ENCODE measurements around the gene OGFR. TPM values are rescaled to one million over a fixed set of nuclear protein-coding genes. Genes with fewer than 3 reads are reported as not detected.

OGFR gene, protein sequence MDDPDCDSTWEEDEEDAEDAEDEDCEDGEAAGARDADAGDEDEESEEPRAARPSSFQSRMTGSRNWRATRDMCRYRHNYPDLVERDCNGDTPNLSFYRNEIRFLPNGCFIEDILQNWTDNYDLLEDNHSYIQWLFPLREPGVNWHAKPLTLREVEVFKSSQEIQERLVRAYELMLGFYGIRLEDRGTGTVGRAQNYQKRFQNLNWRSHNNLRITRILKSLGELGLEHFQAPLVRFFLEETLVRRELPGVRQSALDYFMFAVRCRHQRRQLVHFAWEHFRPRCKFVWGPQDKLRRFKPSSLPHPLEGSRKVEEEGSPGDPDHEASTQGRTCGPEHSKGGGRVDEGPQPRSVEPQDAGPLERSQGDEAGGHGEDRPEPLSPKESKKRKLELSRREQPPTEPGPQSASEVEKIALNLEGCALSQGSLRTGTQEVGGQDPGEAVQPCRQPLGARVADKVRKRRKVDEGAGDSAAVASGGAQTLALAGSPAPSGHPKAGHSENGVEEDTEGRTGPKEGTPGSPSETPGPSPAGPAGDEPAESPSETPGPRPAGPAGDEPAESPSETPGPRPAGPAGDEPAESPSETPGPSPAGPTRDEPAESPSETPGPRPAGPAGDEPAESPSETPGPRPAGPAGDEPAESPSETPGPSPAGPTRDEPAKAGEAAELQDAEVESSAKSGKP
- total RNA-seq = 51.5 TPM

DNA sequence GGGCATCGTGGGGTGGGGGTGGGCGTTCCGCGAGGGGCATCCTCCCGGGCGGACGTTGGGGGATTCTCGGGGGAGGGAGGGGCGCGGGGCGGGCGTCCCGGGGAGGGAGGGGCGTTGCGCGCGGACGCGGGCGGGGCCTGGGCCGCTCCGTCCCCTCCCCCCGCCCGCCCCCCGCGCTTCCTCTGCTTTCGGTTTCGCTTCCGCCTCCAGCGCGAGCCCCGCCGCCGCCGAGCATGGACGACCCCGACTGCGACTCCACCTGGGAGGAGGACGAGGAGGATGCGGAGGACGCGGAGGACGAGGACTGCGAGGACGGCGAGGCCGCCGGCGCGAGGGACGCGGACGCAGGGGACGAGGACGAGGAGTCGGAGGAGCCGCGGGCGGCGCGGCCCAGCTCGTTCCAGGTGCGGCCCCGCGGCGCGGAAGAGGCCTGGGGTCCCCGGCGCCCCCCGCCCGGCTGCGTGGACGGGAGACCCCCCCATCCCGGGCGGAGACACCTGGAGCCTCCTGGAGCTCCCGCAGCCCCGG, at the start of gene OGFR:
OGFR (plus strand) TSS at position 209 of the 528 bp plus-strand sequence; CDS start at position 234, 25 bp downstream.
- Histone ChIP-seq H3K4me3 (ENCODE audit: low read length) (peak within 1 kb of the TSS; percentile 73), H3K27me3 (ENCODE audit: insufficient read depth, low read length) (no peaks in the 10 kb centered on the region), H3K4me1 (ENCODE audit: insufficient read depth, low read length) (peaks cover 54% of the 10 kb centered on the region), H3K9me3 (ENCODE audit: low read depth, low read length) (no peaks in the 10 kb centered on the region)

DNA sequence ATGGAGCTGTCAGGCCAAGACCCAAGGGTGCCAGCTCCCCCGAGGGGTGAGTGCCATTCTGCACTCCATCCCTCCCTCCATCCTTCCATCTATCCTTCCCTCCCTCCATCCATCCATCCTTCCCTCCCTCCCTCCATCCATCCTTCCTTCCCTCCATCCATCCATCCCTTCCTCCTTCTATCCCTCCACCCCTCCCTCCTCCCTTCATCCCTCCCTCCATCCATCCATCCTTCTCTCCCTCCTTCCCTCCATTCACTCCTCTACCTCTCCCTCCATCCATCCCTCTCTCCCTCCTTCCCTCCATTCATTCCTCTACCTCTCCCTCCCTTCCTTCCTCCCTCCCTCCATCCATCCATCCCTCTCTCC, 49.7 kb upstream of the OGFR start:
- Histone ChIP-seq H3K27me3 (ENCODE audit: insufficient read depth, low read length) (no peaks in the 10 kb centered on the region), H3K4me1 (ENCODE audit: insufficient read depth, low read length) (peaks cover 4% of the 10 kb centered on the region), H3K9me3 (ENCODE audit: low read depth, low read length) (no peaks in the 10 kb centered on the region), H3K4me3 (ENCODE audit: low read length) (no peak overlapping the region)

DNA sequence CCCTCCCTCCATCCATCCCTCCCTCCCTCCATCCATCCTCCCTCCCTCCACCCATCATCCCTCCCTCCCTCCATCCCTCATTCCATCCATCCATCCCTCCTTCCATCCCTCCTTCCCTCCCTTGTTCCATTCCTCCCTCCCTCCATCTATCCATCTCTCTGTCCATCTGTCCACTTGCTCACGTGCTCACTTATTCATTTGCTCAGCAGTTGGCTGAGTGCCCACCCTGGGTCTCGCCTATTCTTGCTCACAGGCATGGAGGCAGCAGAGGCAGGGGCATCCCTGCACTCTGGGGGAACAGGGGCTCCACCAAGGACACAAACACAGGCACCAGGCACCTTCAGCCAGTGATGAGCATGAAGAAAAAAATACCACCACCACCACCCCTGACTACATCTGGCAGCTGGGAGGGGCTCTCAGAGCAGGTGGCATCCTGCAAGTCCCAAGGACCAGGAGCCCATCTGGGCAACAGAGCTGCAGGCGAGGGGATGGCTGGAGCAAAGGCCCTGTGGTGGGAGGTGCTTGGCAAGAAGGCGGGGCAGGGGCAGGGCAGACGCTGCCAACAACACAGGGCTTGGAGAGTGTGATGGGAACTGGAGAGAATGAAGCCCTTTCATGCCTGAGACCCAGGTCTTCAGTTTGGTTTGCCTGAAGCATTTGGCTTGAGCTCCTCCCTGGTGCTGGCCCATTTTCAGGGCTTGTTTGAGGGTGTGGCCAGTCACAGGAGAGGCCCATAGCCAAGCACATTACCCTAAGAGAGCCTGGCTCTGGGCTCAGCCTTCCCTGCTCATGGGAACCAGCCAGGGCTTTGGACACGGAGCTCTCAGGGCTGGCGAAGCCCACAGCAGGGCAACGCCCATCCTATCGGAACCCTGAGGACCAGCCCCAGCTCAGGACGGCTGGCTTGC, 48.6 kb upstream of the OGFR start:
- H3K4me3 ChIP-seq (ENCODE audit: low read length) = no peak overlapping the region
- H3K9me3 ChIP-seq (ENCODE audit: low read depth, low read length) = no peaks in the 10 kb centered on the region
- H3K4me1 ChIP-seq (ENCODE audit: insufficient read depth, low read length) = peaks cover 4% of the 10 kb centered on the region
- H3K27me3 ChIP-seq (ENCODE audit: insufficient read depth, low read length) = no peaks in the 10 kb centered on the region

DNA sequence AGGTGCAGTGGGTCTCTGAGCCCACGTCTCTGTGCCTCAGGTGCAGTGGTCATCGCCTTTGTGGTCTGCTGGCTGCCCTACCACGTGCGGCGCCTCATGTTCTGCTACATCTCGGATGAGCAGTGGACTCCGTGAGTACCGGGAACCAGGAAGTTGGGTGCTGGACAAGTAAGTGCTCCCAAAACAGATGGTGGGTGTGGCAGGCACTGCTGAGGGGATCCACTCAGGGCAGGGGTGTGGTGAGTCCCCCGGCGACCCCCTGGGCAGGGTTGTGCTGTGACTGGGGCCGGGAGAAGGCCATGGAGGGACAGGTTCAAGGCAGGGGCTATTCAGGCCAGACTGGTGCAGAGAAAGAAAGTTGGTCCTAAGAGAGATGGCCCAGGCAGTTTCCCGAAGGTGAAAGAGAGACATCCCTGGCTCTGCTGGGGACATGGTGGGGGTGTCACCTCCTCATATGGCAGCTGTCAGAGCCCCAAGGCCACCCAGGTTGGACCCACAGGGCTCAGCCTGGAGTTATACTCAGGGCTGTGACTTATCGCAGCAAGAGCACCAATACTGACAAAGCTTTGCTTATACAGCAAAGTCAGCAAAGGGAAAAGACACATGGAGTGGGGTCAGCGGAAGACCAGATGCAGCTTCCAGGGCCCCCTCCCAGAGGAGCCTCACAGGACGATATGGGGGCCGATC, 46.3 kb upstream of the OGFR start:
- H3K9me3 ChIP-seq (ENCODE audit: low read depth, low read length) = no peaks in the 10 kb centered on the region
- no peak overlapping the region for H3K4me3 ChIP-seq (ENCODE audit: low read length)
- H3K4me1 ChIP-seq (ENCODE audit: insufficient read depth, low read length) = no peaks in the 10 kb centered on the region
- no peaks in the 10 kb centered on the region for H3K27me3 ChIP-seq (ENCODE audit: insufficient read depth, low read length)

DNA sequence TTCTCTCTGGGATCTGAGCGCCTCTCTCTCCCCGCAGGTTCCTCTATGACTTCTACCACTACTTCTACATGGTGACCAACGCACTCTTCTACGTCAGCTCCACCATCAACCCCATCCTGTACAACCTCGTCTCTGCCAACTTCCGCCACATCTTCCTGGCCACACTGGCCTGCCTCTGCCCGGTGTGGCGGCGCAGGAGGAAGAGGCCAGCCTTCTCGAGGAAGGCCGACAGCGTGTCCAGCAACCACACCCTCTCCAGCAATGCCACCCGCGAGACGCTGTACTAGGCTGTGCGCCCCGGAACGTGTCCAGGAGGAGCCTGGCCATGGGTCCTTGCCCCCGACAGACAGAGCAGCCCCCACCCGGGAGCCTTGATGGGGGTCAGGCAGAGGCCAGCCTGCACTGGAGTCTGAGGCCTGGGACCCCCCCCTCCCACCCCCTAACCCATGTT, 44.6 kb upstream of the OGFR start:
- no peaks in the 10 kb centered on the region for H3K27me3 ChIP-seq (ENCODE audit: insufficient read depth, low read length)
- H3K4me3 ChIP-seq (ENCODE audit: low read length) = no peak overlapping the region
- no peaks in the 10 kb centered on the region for H3K4me1 ChIP-seq (ENCODE audit: insufficient read depth, low read length)
- H3K9me3 ChIP-seq (ENCODE audit: low read depth, low read length) = no peaks in the 10 kb centered on the region

DNA sequence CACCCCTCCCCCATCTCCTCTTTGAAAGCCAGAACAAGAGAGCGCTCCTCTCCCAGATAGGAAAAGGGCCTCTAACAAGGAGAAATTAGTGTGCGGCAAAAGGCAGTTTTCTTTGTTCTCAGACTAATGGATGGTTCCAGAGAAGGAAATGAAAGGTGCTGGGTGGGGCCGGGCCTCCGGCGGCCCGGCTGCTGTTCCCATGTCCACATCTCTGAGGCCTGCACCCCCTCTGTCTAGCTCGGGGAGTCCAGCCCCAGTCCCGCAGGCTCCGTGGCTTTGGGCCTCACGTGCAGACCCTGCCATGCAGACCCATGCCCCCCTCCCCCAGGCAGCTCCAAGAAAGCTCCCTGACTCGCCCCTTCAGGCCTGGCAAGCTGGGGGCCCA, 44.2 kb upstream of the OGFR start:
- no peaks in the 10 kb centered on the region for H3K4me1 ChIP-seq (ENCODE audit: insufficient read depth, low read length)
- H3K27me3 ChIP-seq (ENCODE audit: insufficient read depth, low read length) = no peaks in the 10 kb centered on the region
- no peaks in the 10 kb centered on the region for H3K9me3 ChIP-seq (ENCODE audit: low read depth, low read length)
- H3K4me3 ChIP-seq (ENCODE audit: low read length) = no peak overlapping the region

DNA sequence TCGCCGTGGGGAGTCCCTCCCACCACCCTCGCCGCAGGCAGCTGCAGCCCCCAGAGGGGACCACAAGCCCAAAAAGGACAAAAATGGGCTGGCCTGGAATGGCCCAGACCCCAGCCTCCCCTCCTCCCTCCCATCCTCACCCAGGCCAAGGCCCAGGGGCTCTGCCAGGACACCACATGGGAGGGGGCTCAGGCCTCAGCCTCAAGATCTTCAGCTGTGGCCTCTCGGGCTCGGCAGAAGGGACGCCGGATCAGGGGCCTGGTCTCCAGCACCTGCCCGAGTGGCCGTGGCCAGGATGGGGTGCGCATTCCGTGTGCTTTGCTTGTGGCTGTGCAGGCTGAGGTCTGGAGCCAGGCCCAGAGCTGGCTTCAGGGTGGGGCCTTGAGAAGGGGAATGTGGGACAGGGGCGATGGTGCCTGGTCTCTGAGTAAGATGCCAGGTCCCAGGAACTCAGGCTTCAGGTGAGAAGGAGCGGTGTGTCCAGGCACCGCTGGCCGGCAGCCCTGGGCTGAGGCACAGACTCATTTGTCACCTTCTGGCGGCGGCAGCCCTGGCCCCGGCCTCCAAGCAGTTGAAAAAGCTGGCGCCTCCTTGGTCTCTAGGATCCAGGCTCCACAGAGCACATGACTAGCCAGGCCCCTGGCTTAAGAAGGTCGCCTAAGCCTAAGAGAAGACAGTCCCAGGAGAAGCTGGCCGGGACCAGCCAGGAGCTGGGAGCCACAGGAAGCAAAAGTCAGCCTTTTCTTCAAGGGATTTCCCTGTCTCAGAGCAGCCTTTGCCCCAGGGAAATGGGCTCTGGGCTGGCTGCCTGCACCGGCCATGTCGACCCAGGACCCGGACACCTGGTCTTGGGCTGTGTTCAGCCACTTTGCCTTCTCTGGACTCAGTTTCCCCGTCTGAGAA, 43.5 kb upstream of the OGFR start:
- H3K4me3 ChIP-seq (ENCODE audit: low read length) = no peak overlapping the region
- no peaks in the 10 kb centered on the region for H3K27me3 ChIP-seq (ENCODE audit: insufficient read depth, low read length)
- no peaks in the 10 kb centered on the region for H3K9me3 ChIP-seq (ENCODE audit: low read depth, low read length)

DNA sequence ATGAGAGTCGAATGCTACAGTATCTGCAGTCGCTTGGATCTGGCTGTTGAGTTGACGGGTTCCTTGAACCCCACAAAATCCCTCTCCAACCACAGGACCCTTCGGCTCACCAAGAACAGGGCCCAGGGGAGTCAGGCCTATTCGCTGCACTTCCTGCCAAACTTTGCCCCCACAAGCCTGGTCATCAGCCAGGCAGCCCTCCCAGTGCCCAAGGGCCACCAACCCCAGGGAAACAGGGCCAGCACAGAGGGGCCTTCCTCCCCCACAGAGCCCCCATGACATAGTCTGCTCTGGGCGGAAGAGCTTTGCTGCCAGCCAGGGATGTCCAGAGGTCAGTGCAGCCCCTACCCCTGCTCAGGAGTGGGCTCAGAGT, 42.9 kb upstream of the OGFR start:
- Histone ChIP-seq H3K4me3 (ENCODE audit: low read length) (no peak overlapping the region), H3K4me1 (ENCODE audit: insufficient read depth, low read length) (no peaks in the 10 kb centered on the region)

More for the DNA sequence above, 43.5 kb upstream of the OGFR start:
- H3K4me1 ChIP-seq (ENCODE audit: insufficient read depth, low read length) = no peaks in the 10 kb centered on the region

DNA sequence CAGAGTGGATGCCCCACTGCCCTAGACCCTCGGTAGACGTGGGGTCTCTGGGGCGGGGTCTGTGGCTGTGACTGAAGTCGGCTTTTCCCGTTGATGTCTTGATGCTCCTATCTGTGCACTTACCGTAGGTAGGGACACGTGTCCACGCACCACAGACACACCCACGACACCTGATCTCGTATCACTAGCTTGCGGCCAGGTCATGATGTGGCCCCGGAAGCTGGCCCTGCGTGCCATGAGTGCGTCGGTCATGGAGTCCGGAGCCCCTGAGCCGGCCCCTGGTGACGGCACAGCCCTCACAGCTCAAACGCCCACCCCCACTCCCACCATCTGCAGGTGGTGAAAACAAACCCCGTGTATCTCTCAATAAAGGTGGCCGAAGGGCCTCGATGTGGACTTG, 42.3 kb upstream of the OGFR start:
- Histone ChIP-seq H3K4me1 (ENCODE audit: insufficient read depth, low read length) (no peaks in the 10 kb centered on the region), H3K4me3 (ENCODE audit: low read length) (no peak overlapping the region), H3K9me3 (ENCODE audit: low read depth, low read length) (no peaks in the 10 kb centered on the region), H3K27me3 (ENCODE audit: insufficient read depth, low read length) (no peaks in the 10 kb centered on the region)

More for the DNA sequence above, 42.9 kb upstream of the OGFR start:
- Histone ChIP-seq H3K9me3 (ENCODE audit: low read depth, low read length) (no peaks in the 10 kb centered on the region), H3K27me3 (ENCODE audit: insufficient read depth, low read length) (no peaks in the 10 kb centered on the region)

DNA sequence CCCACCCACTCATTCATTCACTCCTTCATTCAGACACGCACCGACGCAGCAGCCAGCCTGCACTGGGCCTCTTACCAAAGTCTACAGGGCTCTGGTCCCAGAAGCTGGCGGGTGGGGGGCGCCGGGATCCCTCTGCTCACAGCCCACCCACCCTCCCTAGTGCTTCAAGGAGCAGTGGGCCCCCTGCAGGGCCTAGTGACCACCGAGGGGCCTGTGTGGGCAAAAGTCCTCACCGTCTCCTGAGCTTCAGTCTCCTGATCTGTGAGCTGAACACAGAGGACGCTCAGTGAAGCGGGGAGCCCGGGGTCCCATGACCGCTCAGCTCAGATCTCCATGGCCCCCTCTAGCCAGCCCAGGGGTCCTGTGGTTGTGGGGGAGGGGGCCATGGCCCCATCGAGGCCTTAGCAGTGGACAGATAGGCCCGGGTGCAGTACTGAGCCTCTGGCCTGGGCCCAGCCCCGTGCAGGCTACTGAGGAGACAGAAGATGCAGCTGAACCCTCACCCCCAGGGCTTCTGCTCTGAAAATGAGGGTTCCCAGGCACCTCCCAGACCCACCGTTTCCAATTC, 41.8 kb upstream of the OGFR start:
- no peak overlapping the region for H3K4me3 ChIP-seq (ENCODE audit: low read length)
- no peaks in the 10 kb centered on the region for H3K27me3 ChIP-seq (ENCODE audit: insufficient read depth, low read length)
- H3K4me1 ChIP-seq (ENCODE audit: insufficient read depth, low read length) = no peaks in the 10 kb centered on the region
- H3K9me3 ChIP-seq (ENCODE audit: low read depth, low read length) = no peaks in the 10 kb centered on the region

DNA sequence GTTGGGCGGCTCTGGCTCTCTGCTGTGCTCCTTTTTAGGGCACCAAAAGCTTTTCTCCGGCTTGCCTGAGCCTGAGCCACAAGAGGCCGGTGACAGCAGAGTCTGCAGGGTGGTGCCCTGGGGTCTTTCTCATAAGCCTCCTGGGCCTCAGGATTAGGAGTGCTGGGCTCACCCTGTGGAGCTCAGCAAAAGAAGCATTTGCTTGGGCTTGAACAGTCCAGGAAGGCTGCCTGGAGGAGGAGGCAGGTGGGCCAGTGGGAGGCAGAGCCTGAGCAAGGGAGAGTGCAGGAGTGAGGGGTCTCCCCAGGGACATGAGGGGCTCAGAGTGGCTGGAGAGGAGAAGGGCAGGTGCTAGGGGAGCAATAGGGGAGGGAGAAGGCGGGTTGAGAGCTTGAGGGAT, 41.2 kb upstream of the OGFR start:
- Histone ChIP-seq H3K4me3 (ENCODE audit: low read length) (no peak overlapping the region), H3K9me3 (ENCODE audit: low read depth, low read length) (no peaks in the 10 kb centered on the region), H3K4me1 (ENCODE audit: insufficient read depth, low read length) (no peaks in the 10 kb centered on the region), H3K27me3 (ENCODE audit: insufficient read depth, low read length) (no peaks in the 10 kb centered on the region)

DNA sequence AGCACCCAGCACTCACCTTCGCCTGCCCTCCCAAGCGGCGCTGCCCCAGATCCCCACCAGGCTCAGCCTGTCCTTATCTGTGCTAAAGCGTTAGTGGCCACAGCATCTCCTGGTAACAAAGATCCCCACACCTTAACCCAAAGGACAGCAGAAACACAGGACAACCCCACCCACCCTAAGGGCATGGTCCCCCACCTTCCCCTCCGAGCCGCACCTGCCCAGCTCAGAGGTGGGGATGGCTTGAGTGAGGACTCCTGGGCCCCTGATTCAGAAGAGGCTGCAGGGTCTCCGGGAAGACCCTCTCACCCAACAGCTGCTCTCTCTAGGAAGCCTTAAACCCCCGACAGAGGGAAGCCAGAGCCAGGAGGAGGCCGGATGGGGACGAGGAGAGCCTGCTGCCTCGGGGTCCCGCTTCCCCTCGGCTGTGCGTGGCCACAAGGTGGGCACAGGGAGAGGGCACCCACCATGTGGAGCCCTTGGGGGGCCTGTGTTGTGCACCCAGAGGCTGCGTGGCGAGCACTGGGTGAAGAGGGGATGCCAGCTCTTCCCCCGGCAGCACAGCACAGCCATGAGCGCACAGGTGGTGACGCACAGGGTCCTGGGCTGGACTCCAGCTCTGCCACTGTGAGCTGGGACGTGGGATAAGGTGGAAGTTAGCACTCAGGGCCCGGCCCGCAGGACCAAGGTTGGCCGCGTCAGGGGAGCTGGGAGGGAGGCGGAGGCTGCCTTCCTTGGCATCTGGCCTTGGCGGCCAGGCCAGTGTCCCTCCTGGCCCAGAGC, 40.3 kb upstream of the OGFR start:
- Histone ChIP-seq H3K9me3 (ENCODE audit: low read depth, low read length) (no peaks in the 10 kb centered on the region), H3K4me1 (ENCODE audit: insufficient read depth, low read length) (no peaks in the 10 kb centered on the region), H3K4me3 (ENCODE audit: low read length) (no peak overlapping the region), H3K27me3 (ENCODE audit: insufficient read depth, low read length) (no peaks in the 10 kb centered on the region)

DNA sequence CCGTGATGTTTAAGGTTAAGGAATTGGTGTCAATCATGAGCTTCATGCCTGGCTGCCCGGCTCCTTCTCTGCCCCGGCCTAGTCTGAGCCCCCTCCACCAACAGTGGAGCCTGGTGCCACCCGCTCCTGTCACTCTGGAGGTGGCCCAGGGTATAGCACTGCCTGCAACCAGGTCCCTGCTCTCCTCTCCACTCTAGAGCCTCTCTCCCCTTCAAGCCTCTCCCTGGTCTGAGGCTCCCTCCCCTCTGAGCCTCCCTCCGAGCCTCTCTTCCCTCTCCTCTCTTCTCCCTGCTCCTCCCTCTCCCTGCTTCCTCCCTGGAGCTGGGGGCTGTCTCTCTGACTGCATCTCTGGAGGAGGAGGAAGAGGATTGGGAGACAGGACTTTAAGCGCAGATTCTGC, 39.6 kb upstream of the OGFR start:
- no peaks in the 10 kb centered on the region for H3K4me1 ChIP-seq (ENCODE audit: insufficient read depth, low read length)
- H3K27me3 ChIP-seq (ENCODE audit: insufficient read depth, low read length) = no peaks in the 10 kb centered on the region
- H3K4me3 ChIP-seq (ENCODE audit: low read length) = no peak overlapping the region
- no peaks in the 10 kb centered on the region for H3K9me3 ChIP-seq (ENCODE audit: low read depth, low read length)
